Measurements from ENCODE around the gene HSD17B3.

DNA sequence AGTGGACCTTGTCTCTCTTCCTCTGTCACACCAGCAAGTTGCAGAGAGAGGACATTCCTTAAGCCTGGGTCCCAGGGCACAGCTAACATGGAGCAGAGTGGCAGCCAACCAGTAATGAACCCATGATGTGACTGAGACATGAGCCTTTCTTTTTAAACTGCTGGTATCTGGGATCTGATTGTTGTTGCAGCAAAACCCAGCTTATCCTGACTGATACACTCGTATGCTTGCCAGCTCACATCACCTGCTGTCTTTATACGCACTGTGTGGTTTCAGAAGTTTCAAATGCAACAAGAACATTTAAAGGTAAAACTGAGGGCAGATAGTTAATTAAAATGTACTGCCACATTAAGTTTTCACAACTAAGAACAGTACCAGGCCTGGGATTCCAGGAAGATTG lies 97.1 kb downstream of the HSD17B3 start:
- TF ChIP-seq POLR2A (IDR thresholded peaks at IDR 0.05; ENCODE audit: low read depth, low read length) = no peak
- no peak for TF ChIP-seq POLR2AphosphoS5 (IDR thresholded peaks at IDR 0.05; ENCODE audit: low read depth, low read length)

Data from GM12892 (cell line).